ENCODE measurements around the gene PEAR1. TPM values are rescaled to one million over a fixed set of nuclear protein-coding genes. Genes with fewer than 3 reads are reported as not detected.

The PEAR1 gene
- total RNA-seq, 1 donor from 2014 or later = 19.0 TPM

DNA sequence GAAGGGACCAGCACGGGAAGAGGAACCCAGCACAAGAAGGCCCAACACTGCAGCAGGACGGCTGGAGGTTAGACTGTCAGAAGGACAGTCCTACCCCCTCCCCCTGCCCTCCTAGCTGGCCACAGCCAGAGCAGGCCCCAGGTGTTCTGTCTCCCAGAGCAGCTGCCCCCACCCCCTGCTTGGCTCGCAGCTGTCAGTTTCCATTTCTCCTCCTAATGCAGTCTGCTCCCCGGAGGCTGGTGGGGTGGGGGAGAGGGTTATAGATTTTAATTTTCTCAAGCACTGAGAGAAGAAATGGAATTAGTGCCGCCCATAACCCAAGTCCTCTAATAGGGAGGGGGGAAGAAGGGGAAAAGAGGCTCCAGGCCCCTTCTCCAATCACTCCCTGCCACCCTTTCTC is 13.0 kb upstream of the PEAR1 start:
- no peak overlapping the region for H3K4me3 ChIP-seq (ENCODE audit: low read depth, low read length)
- DNase-seq (ENCODE audit: low read depth) = no peak
- TF ChIP-seq, protein P1, sequence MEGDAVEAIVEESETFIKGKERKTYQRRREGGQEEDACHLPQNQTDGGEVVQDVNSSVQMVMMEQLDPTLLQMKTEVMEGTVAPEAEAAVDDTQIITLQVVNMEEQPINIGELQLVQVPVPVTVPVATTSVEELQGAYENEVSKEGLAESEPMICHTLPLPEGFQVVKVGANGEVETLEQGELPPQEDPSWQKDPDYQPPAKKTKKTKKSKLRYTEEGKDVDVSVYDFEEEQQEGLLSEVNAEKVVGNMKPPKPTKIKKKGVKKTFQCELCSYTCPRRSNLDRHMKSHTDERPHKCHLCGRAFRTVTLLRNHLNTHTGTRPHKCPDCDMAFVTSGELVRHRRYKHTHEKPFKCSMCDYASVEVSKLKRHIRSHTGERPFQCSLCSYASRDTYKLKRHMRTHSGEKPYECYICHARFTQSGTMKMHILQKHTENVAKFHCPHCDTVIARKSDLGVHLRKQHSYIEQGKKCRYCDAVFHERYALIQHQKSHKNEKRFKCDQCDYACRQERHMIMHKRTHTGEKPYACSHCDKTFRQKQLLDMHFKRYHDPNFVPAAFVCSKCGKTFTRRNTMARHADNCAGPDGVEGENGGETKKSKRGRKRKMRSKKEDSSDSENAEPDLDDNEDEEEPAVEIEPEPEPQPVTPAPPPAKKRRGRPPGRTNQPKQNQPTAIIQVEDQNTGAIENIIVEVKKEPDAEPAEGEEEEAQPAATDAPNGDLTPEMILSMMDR (conservative IDR thresholded peaks at IDR 0.05; ENCODE audit: low read depth, low read length) = no peak

DNA sequence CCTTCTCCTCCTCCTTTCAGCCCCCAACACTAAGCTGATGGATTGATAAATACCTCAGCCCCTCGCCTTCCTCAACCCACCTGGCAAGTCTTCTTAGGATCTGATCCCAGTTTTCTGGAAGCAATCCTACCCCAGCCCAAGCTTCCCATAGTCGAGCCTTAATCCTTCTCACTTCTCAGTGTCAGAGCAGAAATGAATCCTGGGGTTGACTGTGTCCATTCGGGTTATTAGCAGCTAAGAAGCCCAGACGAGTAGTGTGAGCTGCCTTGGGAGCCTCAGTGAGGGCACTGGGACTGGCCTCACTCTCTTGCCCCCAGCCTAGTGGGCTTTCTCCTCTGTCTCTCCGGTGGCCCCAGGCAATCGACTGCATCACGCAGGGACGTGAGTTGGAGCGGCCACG is 12.4 kb upstream of the PEAR1 start:
- no peak overlapping the region for H3K4me3 ChIP-seq (ENCODE audit: low read depth, low read length)
- TF ChIP-seq, protein P1 (conservative IDR thresholded peaks at IDR 0.05; ENCODE audit: low read depth, low read length) = no peak
- no peak for DNase-seq (ENCODE audit: low read depth)

DNA sequence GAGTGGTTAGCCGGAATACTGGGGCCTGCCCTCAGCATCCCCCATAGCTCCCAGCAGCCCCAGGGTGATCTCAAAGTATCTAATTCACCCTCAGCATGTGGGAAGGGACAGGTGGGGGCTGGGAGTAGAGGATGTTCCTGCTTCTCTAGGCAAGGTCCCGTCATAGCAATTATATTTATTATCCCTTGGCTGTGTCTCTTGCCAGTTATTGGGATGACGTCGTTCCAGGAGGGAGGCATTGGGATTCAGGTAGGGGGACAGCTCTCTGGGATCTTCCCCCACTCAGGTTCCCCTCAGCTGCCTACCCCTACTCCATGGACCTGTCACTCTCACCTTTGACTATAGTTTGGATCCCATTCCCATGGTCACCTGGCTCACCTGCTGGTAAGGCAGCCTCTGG is 11.9 kb upstream of the PEAR1 start:
- TF ChIP-seq, protein P1 (conservative IDR thresholded peaks at IDR 0.05; ENCODE audit: low read depth, low read length) = no peak
- H3K4me3 ChIP-seq (ENCODE audit: low read depth, low read length) = no peak overlapping the region
- no peak for DNase-seq (ENCODE audit: low read depth)

- H3K4me3 ChIP-seq (ENCODE audit: low read depth, low read length) = no peak overlapping the region
- TF ChIP-seq, protein P1 (conservative IDR thresholded peaks at IDR 0.05; ENCODE audit: low read depth, low read length) = no peak
- no peak for DNase-seq (ENCODE audit: low read depth)
Measured at GRCh38 chr1:156882543-156882942, 11.0 kb upstream of the PEAR1 start.

DNA sequence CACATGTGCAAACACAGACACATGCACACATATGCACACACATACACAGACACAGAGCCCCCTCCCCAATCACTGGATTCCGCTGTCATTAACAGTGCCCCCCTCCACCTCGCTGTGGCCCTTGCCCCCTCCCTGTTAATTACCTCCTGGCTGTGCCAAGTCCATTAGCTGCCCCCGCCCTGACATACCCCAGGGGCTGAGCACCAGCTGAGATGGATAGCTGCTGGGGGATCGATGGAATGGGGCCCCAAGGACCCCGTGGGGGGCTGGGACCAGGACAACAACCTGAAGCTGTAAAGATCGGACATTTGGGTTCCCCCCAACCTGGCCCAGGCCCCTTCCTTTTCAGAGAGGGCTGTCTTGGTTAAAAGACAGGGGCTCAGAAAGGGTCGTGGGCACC is 9.6 kb upstream of the PEAR1 start:
- no peak for DNase-seq (ENCODE audit: low read depth)
- TF ChIP-seq, protein P1 (conservative IDR thresholded peaks at IDR 0.05; ENCODE audit: low read depth, low read length) = no peak
- H3K4me3 ChIP-seq (ENCODE audit: low read depth, low read length) = no peak overlapping the region

DNA sequence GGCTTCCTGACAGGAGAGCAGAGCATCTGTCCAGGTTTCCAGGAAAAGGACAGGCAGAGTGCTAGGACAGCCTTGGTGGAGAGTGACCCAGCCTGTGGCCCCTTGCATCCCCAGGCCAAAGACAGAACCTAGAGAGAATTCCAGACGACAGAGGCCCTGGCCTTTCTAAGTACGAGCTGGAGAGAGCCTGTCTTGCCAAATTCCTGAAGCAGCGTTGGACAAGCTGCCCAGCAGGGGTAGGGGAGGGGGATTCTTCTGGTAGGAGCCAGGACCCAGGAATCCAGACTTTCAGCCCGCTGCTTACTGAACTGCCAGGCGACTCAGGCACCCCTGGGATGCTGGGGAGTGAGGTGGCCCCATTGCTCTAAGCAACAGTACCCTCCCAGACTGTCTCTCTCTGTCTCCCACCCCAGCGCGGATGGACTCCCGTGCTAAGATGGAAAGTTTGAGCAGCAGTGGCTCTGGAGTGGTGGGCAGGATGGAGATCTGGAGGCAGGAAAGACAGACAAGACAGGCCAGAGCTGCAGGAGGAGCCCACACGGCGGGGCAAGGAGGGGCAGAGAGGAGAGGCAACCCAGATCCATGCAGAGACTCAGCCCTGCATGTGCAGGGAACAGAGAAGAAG is 8.8 kb upstream of the PEAR1 start:
- DNase-seq (ENCODE audit: low read depth) = no peak
- H3K4me3 ChIP-seq (ENCODE audit: low read depth, low read length) = no peak overlapping the region
- TF ChIP-seq, protein P1 (conservative IDR thresholded peaks at IDR 0.05; ENCODE audit: low read depth, low read length) = no peak

- no peak overlapping the region for H3K4me3 ChIP-seq (ENCODE audit: low read depth, low read length)
- no peak for DNase-seq (ENCODE audit: low read depth)
- TF ChIP-seq, protein P1 (conservative IDR thresholded peaks at IDR 0.05; ENCODE audit: low read depth, low read length) = no peak
Measured at GRCh38 chr1:156885314-156885713, 8.2 kb upstream of the PEAR1 start.
